SU-DHL-6 (cell line): ENCODE measurements around the gene TPD52L2.

Experiments used
- CTCF ChIP-seq: fragments of 200-600 bp; sonication (generic); IDR thresholded peaks from one replicate; pipeline ENCODE4 v1.5.1; 2017; ENCODE audit warnings: antibody characterized with exemption, mild to moderate bottlenecking, low read length, moderate library complexity; ENCODE audit not compliant: insufficient read depth, poor library complexity, severe bottlenecking
- EZH2phosphoT487 ChIP-seq: fragments of 200-600 bp; sonication (generic), shearing (Covaris generic); conservative IDR thresholded peaks from 2 replicates; pipeline ENCODE4 v1.6.1; 2018; ENCODE audit warnings: mild to moderate bottlenecking, antibody characterized with exemption, low read length, moderate library complexity, mixed read lengths

- TF ChIP-seq CTCF = no peak
- no peak for TF ChIP-seq EZH2phosphoT487
Measured at GRCh38 chr20:63934271-63935068, 69.4 kb downstream of the TPD52L2 start.
